Measurements from ENCODE around the gene RAB40AL.
"Not testable (repeated sequence)": the region's sequence is repeated elsewhere in the genome, so short reads cannot be mapped to it uniquely, and the experiment has no call there.

RAB40AL gene

GRCh38 chrX:102968216-102968615 is 31.1 kb downstream of the RAB40AL start:
- Mint-ChIP-seq H3K9me3 (peaks cover 12% of the 10 kb centered on the region), H3K36me3 (peaks cover 2% of the 10 kb centered on the region), H3K27ac (no peak overlapping the region), H3K27me3 (no peaks in the 10 kb centered on the region), H3K4me3 (no peak overlapping the region), H3K4me1 (no peaks in the 10 kb centered on the region)
- ATAC-seq = no peak

DNA sequence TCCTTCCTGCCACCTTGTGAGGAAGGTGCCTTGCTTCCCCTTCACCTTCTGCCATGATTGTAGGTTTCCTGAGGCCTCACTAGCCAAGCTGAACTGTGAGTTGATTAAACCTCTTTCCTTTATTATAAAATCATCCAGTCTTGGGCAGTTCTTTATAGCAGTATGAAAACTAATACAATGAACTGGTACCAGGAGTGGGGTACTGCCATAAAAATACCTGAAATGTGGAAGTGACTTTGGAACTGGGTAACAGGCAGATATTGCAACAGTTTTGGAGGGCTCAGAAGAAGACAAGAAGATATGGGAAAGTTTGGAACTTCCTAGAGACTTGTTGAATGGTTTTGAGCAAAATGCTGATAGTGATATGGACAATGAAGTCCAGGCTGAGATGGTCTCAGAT is 34.5 kb downstream of the RAB40AL start:
- H3K4me3 Mint-ChIP-seq, ATAC-seq, H3K27ac Mint-ChIP-seq, H3K4me1 Mint-ChIP-seq, H3K36me3 Mint-ChIP-seq, H3K27me3 Mint-ChIP-seq: not testable (repeated sequence)
- peaks cover 19% of the 10 kb centered on the region for H3K9me3 Mint-ChIP-seq

GRCh38 chrX:102975016-102975415 is 37.9 kb downstream of the RAB40AL start:
- Mint-ChIP-seq H3K27me3 (no peaks in the 10 kb centered on the region), H3K36me3 (peaks cover 6% of the 10 kb centered on the region), H3K4me1 (no peaks in the 10 kb centered on the region), H3K9me3 (peaks cover 13% of the 10 kb centered on the region), H3K4me3 (no peak overlapping the region), H3K27ac (no peak overlapping the region)
- no peak for ATAC-seq

- H3K27ac Mint-ChIP-seq = no peak overlapping the region
Measured at GRCh38 chrX:102976286-102976685, 39.2 kb downstream of the RAB40AL start.

GRCh38 chrX:102976793-102977495 is 39.9 kb downstream of the RAB40AL start:
- no peaks in the 10 kb centered on the region for H3K27me3 Mint-ChIP-seq
- no peak overlapping the region for H3K4me3 Mint-ChIP-seq
- peaks cover 6% of the 10 kb centered on the region for H3K36me3 Mint-ChIP-seq
- no peak for ATAC-seq
- no peaks in the 10 kb centered on the region for H3K4me1 Mint-ChIP-seq
- H3K9me3 Mint-ChIP-seq = peaks cover 9% of the 10 kb centered on the region
- no peak overlapping the region for H3K27ac Mint-ChIP-seq

More at GRCh38 chrX:102976286-102976685, 39.2 kb downstream of the RAB40AL start:
- H3K9me3 Mint-ChIP-seq = peaks cover 9% of the 10 kb centered on the region
- peaks cover 6% of the 10 kb centered on the region for H3K36me3 Mint-ChIP-seq
- no peaks in the 10 kb centered on the region for H3K27me3 Mint-ChIP-seq
- H3K4me1 Mint-ChIP-seq = no peaks in the 10 kb centered on the region
- H3K4me3 Mint-ChIP-seq = no peak overlapping the region
- ATAC-seq = no peak

GRCh38 chrX:102978594-102978993 is 41.5 kb downstream of the RAB40AL start:
- Mint-ChIP-seq H3K27me3 (no peaks in the 10 kb centered on the region), H3K9me3 (peaks cover 3% of the 10 kb centered on the region), H3K4me1 (no peaks in the 10 kb centered on the region), H3K27ac (no peak overlapping the region), H3K36me3 (peaks cover under 1% of the 10 kb centered on the region), H3K4me3 (no peak overlapping the region)
- no peak for ATAC-seq

DNA sequence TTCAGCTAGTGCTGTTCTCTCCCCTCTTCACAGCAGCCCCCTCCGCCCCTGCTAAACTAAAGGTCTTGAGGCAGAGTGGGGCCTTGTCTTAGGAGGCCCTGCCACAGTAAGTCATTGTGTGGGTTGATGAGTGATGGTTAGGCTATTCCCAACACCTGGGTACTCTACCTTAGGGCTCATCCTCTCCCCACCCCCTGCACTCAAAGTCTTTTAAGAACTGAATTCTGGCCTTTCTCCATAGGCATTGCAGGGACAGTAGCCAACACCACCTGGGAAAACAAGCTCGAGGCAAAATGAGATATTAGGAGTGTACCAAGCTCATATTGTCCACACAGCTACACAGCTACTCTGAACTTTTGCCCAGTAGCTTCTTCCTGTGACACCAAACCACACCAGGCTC is 42.5 kb downstream of the RAB40AL start:
- Mint-ChIP-seq H3K27me3 (no peaks in the 10 kb centered on the region), H3K36me3 (no peaks in the 10 kb centered on the region), H3K9me3 (no peaks in the 10 kb centered on the region), H3K4me3 (no peak overlapping the region), H3K4me1 (no peaks in the 10 kb centered on the region), H3K27ac (no peak overlapping the region)
- no peak for ATAC-seq

- no peaks in the 10 kb centered on the region for H3K9me3 Mint-ChIP-seq
- H3K27me3 Mint-ChIP-seq = no peaks in the 10 kb centered on the region
- H3K27ac Mint-ChIP-seq = no peak overlapping the region
- ATAC-seq = no peak
- no peaks in the 10 kb centered on the region for H3K36me3 Mint-ChIP-seq
- no peak overlapping the region for H3K4me3 Mint-ChIP-seq
- H3K4me1 Mint-ChIP-seq = no peaks in the 10 kb centered on the region
Measured at GRCh38 chrX:102983205-102983604, 46.1 kb downstream of the RAB40AL start.

DNA sequence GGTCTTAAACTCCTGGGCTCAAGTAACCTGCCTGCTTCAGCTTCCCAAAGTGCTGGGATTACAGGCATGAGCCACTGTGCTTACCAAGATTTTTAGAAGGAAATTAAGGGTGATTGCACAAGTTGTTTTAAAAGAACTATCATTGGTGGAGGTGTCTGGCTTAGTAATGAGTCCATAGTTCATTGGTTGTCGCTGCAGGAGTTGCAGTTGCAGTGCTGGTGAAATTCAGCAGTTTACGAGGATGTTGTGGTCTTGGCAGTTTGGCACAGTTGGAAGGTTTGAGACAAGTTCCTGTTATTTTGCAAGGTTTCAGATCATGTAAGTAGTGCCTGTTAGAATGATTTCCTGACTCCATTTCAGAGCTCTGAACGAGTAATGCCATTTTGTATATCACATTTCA is 48.1 kb downstream of the RAB40AL start:
- Mint-ChIP-seq H3K4me3 (no peak overlapping the region), H3K27me3 (no peaks in the 10 kb centered on the region)
- no peak for ATAC-seq

More for the DNA sequence above, 48.1 kb downstream of the RAB40AL start:
- Mint-ChIP-seq H3K4me1 (no peaks in the 10 kb centered on the region), H3K36me3 (no peaks in the 10 kb centered on the region), H3K9me3 (no peaks in the 10 kb centered on the region), H3K27ac (no peak overlapping the region)
